GM18909 (cell line): Measurements from ENCODE around the gene FAM222B.
"Not testable (repeated sequence)": the region's sequence is repeated elsewhere in the genome, so short reads cannot be mapped to it uniquely, and the experiment has no call there.

ENCODE experiments used
- ATAC-seq: cut with Tn5 transposase; IDR thresholded peaks from one replicate; pipeline ENCODE4 v1.9.1; 2021; ENCODE audit warnings: mild to moderate bottlenecking; ENCODE audit not compliant: unreplicated experiment, poor library complexity

Gene FAM222B

DNA sequence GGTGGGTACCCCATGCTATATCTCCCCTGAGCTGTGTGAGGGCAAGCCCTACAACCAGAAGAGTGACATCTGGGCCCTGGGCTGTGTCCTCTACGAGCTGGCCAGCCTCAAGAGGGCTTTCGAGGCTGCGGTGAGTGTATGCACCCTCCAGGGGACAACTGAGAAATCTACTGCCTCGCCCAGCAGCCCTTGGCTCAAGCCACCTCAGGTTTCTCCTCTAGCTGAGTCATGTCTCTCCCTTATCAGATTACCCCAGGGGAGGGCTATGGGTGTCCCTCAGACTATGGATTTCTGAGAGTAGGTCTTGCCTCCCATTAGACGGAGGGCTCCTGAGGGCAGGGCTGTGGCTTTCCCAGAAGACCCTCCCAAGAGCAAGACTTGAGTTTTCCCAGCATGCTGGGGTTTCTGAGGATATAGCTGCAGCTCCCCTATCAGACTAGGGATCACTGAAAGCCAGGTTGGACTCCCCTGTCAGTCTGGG is 107.3 kb downstream of the FAM222B start:
- ATAC-seq, result no peak

GRCh38 chr17:28734712-28735241 is 107.8 kb downstream of the FAM222B start:
- no peak for ATAC-seq

- ATAC-seq, result no peak
These were observed 109.2 kb downstream of the FAM222B start for GRCh38 chr17:28733346-28733745.

GRCh38 chr17:28729950-28730330 is 112.7 kb downstream of the FAM222B start:
- no peak for ATAC-seq

DNA sequence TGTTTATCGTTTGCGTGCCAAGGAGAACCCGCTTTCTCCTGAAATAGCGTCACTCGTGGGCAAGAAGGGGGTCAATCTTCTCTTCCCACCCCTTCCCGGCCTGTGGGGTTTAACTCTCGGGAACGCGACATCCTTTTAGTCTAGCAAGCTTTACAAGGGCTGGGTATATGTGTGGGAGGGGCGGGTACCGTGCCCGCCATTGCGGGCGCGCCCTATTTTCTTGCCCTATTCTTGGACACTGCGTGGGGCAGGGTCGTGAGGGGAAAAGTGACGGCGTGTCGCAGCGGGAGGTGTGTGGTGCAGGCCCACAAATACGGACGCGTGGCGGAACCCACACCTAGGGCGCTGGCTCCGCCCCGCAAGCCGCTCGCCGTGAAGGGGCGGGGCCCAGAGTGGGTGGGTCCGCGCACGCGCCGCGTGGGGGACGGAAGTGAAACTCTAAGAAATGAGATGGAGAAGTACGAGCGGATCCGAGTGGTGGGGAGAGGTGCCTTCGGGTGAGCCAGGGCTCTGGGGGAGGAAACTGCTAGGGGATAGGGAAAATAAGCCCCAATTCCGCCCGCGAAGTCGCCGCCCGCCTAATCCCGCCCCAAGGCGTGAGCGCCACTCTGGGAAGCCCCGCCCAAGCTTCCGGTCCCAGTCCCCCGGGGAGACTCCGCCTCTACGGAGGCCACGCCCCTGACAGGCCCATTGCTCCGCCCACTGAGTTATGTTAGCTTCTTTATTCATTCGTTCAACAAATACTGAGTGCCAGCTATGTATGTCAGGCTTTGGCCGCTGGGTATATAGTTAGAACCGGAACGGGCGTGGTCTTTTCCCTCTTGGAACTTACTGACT is 114.0 kb downstream of the FAM222B start, which contains the start of gene NEK8:
Gene NEK8, plus strand, starts transcription at position 425 of the 837 bp plus-strand sequence. Its CDS starts 26 bp downstream, at position 451.
- peak; percentile 38 for ATAC-seq

DNA sequence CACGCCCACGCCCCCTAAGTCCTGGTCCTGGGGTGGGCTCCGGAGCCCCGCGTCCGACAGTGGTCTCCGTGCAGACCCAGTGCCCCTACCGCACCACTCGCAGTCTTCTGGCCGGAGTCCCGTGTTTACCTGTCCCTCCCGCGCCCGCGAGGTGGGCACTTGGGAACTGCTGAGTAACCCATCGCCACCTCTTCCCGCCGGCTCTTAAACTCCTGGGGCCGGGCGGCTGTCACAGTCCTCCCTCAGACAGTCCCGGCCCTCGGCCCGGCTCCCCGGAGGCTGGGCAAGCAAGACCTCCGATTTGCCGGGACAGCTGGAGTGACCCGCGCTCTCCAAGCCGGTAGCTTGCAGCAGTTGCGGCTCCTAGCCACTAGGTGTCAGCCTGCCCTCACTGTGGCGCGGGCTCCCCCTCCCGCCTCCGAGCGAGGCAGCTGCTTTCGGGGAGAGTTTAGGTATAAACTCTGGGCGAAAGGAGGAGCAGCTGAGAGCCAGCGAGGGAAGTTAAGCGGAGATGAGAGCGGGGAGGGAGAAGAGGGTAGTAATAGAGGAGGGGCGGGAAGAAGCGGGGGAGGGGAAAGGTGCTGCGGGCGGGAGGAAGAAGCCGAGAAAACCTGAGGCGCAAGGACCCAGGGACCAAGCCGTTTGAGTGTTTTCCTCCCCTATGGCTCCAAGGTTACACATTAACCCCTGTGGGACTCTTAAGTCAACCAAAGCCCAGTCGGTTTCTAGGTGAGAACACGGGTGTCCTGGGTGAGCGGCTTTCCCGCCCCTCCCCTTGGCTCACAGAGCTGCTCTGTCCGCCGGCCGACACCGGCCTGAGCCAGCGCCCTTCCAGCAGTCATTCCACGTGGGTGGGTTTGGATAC is 115.7 kb downstream of the FAM222B start:
- ATAC-seq, result peak; percentile 46

- ATAC-seq, result peak; percentile 13
These were observed 116.4 kb downstream of the FAM222B start, which contains the start of gene TLCD1 for GRCh38 chr17:28726226-28726626. TLCD1 (minus strand) TSS chr17:28726233; CDS start chr17:28726097, 136 bp downstream.

DNA sequence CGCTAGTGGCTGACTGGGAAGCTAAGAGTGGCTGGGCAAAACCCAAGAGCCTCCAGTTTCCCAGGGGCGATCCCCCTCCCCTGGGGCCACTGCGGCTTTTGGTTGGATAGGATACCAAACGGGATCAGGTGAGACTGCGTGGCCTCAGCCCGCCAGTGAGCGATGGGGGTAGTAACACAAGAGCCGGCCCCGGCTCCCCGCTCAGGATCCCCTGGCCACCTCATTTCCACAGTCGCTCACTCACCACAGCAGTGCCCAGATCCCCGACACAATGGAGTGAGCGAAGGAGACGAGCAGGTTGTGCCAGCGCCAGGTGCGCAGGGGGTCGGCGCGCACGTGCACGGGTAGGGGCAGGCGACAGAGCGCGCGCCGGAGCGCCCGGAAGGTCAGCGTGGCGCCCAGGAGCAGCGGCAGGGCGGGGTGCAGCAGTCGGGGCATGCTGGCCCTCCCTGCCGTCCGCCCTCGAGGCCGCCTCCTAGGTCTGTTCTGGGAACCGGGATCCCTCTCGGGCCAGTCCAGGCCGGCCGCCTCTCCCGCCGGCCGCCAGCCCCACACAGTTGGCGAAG is 116.8 kb downstream of the FAM222B start:
- peak; percentile 5 for ATAC-seq

DNA sequence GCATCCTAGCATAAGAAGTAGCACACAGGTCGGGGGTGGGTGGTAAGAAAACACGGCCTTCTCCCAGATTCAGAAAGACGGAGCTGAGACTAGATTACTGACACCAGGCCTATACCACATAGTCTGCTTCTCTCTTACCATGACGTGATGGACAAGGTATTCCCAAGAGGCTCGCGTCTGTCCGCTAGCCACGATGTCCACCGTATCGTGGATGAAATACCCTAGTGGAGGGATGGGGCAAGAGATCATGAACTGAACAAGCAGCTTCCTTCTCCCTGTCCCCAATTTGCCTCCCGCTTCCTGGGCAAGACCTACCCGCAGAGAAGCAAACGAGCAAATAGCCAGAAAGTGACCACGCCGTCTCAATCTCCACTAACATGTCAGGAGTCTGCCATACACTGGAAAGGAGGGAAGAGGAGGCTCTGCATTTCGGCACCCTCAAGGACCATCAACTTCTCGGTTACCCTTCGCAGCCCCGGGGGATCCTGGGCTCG is 117.4 kb downstream of the FAM222B start:
- no peak for ATAC-seq

DNA sequence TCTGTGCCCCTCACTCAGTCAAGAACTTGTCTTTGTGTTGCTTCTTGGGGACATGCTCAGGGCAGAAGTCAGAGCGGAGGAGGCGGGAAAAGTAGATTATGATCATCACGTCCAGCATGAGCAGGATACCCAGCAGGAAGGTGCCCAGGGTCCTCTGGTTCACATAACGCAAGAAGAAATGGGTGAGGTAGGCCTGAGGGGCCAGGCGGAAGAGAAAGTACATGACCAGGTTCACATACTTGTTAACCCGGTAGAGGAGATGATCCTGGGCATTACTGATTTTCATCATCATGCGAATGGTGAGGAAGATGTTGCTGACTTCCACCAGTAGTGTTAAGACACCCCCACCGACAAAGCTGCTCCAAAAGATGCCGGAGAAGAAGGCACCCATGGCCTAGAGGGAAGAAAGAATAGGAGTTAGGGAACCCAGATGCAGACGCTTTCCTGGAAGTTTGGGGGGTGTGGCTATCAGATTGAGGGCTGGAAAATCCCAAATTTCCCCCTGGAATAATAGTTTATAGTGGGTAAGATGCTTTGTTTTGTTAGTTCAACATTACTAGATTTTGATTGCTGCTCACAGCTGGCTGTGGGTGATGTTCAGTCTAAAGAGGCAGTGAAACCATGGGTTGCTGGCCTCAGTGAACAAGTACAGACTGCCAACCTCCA is 118.0 kb downstream of the FAM222B start:
- no peak for ATAC-seq

- not testable (repeated sequence) for ATAC-seq
These were observed 118.6 kb downstream of the FAM222B start for GRCh38 chr17:28723836-28724499.

- ATAC-seq, result no peak
These were observed 119.3 kb downstream of the FAM222B start for GRCh38 chr17:28723159-28723835.

- no peak for ATAC-seq
These were observed 120.0 kb downstream of the FAM222B start for GRCh38 chr17:28722417-28723158.

GRCh38 chr17:28720997-28721329 is 121.6 kb downstream of the FAM222B start:
- not testable (repeated sequence) for ATAC-seq

GRCh38 chr17:28720247-28720996 is 122.2 kb downstream of the FAM222B start:
- no peak for ATAC-seq

GRCh38 chr17:28719021-28719433 is 123.6 kb downstream of the FAM222B start:
- peak; percentile 1 for ATAC-seq

DNA sequence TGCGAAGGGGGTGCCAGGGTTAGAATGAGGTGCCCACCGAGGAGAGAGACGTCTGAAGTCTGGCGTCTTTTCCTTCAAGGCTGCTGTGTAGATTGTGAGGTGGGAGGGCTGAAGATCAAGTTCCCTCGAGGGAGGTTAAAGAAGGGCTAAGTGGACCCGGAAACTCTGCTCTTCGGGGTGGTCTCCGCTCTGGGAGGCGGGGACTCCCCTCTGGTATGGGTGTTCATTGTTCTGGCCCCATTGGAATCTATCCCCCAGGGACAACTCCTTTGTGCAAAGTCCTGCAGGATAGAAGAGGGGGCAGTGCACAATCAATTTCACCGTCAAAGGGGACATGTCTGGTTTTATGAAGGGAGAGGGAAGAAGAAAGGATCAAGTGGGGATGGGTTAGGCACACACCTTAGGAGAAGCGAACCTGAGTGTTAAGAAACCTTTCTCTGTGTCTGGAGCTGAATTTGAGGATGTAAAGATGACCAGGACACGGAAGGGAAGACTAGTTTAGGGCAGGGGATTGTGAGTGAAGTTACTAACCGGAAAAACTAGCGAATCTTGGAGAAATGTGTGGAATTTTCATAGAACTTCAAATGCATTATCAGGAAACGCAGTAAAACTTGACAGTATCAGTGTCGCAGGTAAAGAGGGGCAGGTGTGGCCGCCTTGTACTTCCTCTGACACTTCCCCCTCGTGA is 124.1 kb downstream of the FAM222B start:
- ATAC-seq, result no peak
